IPS-NIHi7 (cell line): ENCODE results near the gene DISC1.

ENCODE experiments used
- DNase-seq: peaks from one replicate; pipeline ENCODE4 v3.0.0; 2012; ENCODE audit warnings: mixed read lengths; ENCODE audit errors: extremely low spot score

Gene DISC1

DNA sequence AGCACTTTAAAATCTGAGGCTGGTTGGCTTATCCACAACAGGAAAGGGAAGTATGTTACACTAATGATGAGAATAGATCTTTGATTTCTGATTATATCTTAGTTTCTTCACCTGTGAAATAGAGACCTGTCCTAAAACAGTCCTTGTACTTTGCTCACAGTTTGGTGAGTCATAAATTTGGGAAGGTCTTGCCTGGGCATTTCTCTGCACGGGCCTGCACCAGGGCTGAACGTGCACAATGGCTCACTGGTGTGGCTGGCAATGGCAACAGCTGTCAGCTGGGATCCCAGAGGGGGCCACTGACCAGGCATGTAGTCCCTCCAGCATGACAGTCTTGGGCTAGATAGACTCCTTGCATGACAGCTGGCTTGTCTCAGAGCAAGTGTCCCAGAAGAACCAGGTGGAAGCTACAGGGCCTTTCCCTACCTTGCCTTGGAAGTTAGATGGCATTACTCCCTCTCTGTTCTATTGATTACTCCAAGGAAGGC is 367.4 kb downstream of the DISC1 start:
- no peak for DNase-seq

DNA sequence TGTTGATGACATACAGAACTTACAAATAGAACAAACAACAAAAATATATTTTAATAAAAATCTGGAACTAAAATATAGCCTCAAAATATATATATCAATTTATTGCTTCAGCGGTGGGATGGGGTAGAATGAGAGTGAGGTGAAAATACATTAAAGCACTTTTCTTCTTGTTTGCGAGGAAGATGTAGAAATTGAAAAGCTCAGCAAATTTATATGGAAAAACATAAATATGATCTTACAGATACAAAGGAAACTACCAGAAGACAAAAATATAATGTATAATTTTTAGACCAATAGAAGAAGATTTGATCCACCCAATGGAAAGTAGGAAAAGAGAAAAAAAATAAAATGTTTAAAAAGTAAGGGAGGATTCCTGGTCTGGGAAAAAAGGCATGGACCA is 372.2 kb downstream of the DISC1 start:
- DNase-seq: no peak

DNA sequence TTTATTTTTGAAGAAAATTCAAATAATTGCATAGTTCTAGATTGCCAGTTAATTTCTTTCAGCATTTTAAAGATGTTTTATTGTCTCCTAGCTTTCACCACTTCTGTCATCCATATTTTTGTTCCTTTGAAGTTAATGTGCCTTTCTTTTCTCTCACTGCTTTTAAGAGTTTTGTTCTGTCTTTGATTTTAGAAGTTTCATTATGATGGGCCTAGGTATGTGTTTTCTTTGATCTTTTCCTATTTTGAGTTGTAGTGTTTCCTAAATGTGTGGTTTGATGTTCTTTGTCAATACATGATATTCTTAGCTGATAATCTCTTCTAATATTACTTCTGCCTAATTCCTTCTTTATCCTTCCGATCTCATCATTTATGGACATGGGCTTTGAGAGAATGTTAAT is 378.7 kb downstream of the DISC1 start:
- no peak for DNase-seq

DNA sequence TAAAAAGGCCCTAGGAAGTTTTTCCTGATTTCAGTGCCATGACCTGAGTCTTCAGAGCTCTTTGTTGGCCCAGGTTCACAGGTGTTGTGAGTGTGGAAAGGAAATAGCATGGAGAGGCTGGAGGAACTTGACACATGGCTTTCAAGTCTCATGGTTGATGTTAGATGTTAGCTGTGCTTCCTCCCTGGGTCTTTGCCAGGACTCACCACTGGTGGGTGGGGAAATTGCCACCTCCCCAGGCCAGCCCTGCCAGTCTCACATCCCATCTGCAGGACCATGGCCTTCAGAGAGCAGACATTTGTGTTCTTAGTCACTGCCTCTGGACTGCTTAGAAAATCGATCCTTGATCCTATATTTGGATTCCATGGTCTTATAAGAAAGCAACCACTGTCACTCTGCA is 383.2 kb downstream of the DISC1 start:
- no peak for DNase-seq

DNA sequence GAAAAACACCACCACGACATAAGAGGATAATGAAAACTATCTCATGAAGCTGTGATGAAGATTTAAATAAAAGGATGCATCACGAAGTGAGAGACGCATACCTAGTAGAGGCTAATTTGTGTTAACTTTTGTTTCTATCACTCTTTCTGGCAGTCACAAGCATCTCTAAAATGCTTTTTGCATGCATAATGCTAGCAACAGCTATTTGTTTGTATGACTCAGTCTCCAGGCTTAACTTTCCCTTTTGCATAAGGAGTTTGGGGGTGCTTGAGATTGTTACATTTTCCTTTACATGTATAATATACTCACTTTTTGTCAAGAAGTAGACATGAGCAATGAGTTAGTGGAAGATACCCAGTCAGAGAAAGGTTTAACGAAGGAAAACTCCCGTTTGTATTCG is 385.4 kb downstream of the DISC1 start:
- no peak for DNase-seq

DNA sequence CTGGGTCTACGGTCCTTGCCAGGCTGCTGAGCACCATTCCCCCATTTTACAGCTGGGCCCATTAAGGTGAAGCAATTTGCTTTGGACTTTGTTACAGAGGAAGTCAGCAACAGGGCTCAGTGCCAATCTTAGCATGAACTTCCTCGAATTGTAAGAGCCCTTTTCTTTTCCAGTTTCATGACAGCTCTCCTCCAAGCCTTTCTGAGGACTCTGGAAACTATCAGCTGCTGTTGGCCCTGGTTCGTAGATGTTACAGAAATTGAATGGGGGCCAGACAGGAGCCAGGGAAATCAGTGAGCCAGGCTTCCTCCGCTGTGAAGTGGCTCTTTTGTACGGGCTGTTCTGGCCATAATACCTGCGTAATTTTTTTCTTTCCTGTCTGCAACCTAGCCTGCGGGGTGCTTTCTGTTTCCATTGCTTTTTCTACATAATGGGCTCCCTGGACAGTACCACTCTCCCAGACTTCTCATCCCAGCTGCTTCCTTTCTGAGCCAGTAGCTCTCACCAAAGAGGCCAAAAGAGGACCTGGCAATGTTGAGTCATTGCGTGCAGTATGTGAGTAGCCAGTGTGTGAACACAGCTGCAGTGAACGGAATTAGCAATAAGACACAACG is 386.3 kb downstream of the DISC1 start:
- no peak for DNase-seq

DNA sequence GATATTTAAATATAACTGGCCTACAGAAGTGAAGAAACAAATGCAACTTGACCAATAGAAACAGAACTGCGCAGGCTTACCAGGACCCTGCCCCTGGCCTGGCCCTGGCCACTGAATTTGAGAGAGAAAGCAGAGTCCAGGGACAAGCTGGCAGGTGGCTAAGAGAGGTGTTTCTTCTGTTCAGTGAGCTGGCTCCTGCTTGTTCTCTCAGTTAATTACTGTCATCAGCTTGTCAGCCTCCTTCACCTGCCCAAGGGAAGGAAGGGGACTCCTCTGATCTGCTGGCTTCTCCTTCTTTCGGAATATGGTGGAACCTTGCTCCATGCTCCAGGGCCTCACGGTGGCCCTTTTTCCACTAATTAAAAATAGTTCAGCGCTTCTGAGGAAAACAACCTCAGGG is 388.4 kb downstream of the DISC1 start:
- DNase-seq: no peak

DNA sequence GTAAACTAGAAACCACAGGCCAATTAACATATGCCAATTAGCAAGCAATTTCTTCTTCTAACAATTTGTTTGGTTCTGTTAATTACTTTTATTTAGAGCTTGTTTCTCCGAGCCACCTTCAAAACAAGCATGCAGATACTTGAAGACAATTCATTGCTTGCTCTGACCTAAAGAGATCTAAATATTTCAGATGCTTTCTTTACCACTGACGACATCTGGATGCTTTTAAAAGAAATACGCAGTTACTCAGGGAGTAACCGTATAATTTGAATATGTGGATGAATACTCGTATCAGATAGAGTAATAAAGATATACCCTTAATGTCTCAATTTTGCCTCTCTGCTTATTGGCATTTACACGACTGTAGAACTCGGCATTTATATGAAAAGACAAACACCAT is 390.0 kb downstream of the DISC1 start:
- DNase-seq: no peak

DNA sequence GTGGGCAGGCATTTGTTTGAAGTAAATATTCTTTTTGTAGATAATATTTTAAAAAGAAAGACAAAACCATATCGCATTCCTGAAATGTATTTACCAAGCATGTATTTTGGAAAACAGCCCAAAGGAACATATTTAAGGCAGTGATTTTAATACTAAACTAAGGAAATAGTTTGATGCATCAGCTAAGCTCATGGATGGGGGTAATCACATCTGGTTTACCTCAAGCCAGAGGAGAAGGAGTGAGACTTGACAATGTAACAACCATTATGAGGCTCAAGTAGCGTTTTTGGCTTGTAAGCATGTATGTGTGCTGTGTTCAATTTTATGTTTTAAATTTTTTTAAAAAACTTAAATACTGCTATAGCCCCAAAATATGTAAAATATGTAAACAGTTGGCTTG is 390.5 kb downstream of the DISC1 start:
- DNase-seq: no peak

DNA sequence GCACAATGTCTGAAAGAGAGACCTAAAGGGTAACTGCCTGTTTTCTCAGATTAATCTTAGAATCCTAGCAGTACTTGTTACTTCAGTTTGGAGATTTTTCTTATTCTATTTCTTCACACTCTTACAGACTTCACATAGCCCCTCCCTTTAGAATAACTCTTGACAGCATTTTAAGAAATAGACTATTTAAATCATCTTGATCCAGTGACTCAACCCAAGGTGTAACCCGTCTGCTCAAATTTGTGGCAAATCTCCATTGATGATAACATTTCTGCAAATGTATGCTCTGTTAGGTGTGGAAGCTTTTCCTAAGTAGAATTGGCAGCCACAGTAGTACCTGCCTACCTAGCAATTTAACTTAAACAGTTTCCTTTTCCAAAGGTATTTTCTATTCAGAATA is 391.2 kb downstream of the DISC1 start:
- DNase-seq: no peak

DNA sequence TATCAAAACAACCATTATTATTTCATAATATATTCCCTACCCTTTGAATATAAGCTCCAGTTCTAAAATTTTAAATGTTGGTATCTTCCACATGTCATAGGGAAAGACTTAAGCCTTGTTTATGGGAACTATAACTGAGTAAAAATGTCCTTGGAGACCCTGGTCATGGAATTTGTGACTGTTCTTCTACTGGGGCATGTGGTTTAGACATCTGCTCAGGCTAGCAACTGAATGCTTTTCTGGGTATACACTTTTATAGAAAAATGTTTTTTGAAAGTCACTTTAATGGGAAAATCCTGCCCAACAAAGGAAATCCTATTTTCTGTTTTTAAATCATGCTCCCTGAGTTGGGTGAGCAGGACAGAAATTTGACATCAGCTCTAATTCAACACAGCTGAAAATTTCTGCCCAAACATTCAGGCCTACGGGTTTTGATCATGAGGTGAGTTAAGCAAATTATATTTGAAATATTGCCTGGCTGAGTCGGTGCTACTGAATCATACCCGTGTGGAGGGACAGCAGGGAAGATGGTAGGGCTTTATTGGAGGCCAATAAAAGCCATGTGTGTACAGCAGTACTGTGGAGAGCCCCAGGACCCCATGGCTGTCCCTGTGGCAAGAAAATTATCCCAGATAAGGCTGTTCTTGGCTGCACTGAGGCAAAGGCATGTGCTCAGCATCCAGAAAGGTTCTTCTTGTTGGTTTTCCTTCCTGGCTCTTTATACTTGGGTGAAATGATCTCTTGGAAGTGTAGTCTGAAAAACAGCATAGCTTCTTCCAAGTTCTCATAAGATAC is 391.8 kb downstream of the DISC1 start:
- DNase-seq: no peak

DNA sequence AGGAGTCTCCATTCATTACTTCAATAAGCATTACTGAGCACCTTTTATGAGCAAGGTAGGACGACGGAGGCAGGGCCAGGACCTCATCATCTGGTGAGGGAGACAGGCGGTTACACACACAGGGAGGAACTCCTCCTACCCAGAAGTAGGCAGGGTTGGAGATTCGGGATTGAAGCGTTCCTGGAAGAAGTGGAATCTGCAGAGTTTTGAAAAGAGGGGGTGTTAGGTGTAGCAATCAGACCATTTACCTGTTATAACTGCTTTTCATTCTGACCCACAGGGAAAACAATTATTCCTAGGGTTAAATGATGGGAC is 392.4 kb downstream of the DISC1 start:
- DNase-seq: no peak

DNA sequence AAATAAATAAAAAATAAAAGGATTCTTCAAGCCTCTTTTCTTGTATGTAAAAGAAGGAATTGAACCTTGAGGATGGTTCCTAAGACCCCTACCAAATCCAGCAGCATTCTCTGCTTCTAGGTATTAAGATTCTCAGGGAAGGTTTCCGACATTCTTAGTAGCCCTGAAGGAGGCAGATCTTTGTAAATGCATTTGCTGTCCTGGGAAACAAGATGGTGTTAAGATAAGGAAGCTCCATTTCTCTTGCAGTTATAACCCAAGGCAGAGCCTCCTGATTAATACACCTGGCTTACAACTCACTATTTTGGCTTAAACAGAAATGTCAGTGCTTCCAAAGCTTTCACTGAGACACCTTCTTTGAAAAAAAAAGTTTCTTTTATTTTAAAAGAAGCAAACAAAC is 393.8 kb downstream of the DISC1 start:
- DNase-seq: no peak

DNA sequence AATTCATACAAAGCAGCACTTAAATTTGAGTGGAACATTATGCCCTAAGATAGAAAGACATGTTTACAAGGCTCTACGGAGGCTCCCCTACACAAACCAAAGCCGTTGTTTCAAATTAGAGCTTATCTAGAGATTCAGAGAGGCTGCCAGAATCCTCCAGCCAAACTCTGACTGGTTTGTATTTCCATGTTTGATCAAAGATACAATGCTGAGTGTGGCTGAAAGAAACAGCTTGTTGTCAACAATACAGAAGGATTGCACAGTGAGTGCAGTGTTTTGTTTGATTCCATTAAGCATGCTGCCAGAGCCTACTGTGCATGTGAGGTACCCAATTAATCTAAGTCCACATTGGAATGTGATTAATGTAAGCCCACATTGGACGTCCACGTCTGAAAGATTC is 402.7 kb downstream of the DISC1 start:
- DNase-seq: no peak

DNA sequence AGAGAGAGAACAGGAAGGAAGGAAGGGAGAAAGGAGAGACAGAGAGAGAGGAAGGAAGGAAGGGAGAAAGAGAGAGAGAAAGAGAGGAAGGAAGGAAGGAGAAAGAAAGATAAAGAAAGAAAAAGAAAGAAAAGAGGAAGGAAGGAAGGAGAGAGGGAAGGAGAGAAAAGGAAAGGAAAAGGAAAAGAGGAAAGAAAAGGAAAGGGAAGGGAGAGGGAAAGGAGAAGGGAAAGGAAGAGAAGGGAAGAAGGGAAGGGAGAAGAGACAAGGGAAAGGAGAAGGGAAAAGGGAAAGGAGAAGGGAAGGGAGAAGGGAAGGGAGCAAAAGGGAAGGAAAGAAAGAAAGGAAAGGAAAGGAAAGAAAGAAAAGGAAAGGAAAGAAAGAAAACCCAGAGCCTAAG is 404.6 kb downstream of the DISC1 start:
- no peak for DNase-seq

DNA sequence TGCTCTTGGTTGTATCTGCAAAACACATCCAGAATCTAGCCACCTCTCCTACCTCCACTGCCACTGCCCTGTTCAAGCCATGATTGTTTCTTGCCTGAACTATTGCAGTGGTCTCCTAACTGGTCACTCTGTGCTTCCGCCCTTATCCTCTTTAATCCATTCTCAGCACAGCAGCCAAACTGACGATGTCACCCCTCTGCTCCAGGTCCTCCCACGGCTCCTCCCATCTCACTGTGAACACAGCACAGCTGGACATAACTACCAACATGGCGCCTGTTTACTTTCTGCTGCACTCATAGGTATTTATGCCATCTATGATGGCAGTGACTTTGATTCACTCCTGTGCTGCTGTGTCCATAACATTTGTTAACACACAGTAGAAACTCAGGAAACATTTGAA is 406.7 kb downstream of the DISC1 start:
- peak; percentile 35 for DNase-seq

DNA sequence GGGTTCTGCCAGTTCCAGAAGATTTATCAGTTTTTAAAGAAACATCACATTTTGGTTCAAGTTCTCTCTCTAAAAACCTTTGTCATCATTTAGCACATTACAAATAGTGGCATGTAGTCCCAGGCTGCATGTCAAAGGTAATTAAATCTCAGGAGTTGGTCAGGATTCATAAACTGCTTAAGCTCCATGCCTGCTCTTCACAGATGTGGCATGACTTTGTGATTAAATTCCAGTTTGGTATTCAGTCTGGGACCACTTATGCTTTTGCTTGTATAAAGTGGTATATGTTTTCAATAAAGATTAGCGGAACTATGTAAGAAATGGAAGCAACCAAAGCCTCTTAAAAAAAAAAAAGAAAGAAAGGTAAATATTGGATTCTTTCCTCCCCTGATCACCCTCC is 408.0 kb downstream of the DISC1 start:
- DNase-seq: no peak

DNA sequence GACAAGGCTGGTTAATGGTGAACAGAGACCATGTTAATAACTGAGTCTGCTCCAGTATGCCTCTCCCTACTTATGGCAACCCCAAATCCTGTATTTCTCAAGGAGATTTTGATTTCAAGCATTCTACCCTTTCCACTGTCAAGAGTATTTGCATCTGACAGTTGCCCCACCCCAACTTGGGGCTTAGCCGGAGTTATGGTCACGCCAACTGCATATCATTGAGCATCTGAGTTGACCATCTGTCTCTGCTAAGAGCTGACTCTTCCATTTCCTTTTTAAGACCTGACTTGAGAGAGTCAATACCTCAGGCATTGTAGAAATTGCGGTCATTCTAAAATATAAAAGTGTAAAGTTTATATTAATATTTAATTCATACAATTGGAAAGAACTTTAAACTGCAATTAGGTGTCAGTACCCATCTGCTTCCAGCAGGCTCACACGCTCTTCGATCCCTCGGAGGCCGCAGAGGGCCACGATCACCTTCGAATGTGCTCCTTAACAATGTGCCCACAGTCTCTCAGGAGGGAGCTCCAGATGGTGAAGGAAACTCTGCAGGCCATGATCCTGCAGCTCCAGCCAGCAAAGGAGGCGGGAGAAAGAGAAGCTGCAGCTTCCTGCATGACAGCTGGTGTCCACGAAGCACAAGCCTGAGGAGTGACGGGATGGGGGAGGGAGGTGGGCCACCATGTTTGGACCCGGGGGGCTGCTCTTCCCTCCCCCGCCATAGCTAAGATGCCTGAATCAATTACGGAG is 409.8 kb downstream of the DISC1 start:
- no peak for DNase-seq

DNA sequence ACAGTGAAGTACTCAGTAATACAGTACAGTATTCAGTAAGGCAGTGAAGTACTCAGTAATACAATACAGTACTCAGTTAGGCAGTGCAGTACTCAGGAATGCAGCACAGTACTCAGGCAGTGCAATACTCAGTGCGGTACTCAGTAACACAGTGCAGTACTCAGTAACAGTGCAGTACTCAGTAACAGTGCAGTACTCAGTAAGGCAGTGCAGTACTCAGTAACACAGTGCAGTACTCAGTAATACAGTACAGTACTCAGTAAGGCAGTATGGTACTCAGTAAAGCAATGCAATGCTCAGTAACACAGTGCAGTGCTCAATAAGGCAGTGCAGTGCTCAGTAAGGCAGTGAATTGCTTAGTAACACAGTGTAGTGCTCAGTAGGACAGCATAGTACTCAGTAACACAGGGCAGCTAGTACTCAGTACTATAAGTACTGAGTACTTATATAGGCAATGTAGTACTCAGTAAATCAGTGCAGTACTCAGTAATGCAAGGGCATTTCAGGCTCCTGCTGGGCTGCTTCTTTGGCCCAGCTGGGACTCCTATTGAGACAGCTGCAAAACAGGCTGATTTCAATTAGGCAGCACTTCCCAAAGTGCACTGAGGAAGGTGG is 411.3 kb downstream of the DISC1 start:
- DNase-seq: no peak

DNA sequence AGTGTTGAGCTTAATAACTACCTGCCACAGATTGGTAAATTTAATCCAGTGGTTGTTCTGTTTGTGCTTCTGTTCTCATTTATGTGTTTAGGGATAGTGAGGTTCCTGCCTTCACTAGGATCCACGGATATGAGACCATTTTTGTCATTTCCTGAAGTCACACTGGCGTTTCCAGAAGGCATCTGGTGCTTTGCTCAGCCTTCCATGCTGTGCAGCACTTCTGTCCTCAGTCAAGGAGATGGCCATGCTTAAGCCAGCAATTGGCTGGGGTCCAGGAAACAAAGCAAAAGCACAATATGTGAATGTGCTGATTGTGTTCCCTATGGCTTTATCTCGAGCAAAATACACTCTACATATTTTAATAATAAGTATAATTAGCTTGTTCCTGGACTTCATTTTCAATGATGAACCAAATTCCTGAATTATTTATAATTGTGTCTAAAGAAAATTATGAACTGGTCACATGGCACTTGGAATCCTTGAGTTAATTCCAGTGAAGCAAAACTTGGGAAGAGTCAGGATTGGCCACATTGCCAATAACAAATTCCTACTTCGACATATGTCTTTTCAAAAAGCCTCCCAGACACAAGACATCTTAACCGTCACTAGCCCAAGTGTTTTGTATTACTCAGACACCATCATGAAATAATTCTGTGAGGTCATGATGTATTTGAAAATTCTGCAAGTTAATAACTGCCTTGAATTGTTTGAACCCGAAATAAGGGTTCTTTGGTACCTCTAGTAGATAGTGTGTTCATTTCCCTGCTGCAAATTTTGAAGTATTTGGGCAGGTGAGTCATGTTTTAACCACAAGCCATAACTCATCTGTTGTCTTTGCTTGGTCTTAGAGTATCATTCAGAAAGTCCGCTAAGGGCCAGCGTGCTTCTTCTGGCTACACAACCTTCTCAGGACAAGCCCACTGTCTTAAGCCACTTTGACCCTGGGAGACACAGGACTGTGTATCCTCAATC is 412.4 kb downstream of the DISC1 start:
- no peak for DNase-seq

DNA sequence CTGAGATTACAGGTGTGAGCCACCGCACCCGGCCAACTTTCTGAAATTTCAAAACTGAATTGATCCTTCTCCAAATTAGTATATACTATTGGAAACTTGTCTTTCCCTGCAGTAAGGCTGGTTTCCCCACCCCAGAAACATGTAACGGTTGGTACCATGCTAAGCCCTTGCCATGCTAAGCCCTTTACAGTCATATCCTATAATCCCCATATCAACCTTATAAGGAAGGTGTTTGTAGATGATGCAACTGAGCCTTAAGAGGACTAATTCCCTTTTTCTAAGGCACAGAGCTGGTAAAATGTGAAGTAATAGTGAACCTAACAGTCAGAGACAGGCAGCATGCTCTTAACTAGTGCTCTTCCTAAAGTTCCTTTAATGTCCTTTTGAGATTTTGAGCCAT is 413.7 kb downstream of the DISC1 start:
- no peak for DNase-seq
